ENCODE measurements around the gene SSTR3. TPM values are rescaled to one million over a fixed set of nuclear protein-coding genes. Genes with fewer than 3 reads are reported as not detected.

The SSTR3 gene
- total and polyA plus RNA-seq, 9 of the 15 experiments (the other 6 are each of a cell fraction or from before 2014, with no cell fraction given) = 0.03 TPM; not detected in 8

DNA sequence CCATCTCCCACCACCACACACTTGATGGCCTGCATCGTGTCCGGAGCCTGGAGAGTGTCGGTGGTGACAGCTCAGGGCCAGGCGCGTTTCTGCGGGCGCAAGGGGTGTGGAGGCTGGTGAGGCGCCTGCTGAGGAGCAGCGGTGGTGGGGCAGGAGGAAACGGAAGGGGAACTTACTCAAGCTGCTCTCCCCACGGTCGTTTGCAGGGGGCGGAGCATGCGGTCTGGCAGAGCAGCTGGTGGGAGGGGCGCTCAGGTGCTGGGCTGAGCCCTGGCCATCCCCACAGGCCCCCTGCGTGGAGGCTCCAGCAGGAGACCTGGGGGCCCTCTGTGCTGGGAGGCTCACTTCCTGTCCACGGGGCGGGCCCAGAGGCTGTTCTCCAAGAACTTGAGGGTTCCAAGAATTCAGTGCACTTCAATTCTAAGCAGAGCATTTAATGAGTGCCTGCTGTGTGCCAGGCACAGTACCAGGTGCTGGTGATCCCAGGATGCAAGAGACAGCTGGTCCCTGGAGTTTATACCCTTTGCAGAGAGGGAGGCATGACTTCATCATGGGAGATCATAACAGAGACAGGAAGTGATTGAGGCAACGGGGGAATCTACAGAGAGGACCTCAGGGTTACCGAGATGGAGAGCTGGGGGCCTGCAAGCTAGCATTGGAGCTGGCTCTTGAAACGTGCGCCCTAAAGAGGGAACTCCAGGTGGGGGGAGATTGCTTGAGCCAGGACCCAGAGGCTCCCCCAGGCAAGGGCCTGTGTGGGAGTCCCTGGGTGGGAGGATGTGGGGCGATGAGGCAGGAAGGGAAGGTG is 32.0 kb upstream of the SSTR3 start, which contains the start of gene RAC2 (continued):
- TF ChIP-seq, protein P1, sequence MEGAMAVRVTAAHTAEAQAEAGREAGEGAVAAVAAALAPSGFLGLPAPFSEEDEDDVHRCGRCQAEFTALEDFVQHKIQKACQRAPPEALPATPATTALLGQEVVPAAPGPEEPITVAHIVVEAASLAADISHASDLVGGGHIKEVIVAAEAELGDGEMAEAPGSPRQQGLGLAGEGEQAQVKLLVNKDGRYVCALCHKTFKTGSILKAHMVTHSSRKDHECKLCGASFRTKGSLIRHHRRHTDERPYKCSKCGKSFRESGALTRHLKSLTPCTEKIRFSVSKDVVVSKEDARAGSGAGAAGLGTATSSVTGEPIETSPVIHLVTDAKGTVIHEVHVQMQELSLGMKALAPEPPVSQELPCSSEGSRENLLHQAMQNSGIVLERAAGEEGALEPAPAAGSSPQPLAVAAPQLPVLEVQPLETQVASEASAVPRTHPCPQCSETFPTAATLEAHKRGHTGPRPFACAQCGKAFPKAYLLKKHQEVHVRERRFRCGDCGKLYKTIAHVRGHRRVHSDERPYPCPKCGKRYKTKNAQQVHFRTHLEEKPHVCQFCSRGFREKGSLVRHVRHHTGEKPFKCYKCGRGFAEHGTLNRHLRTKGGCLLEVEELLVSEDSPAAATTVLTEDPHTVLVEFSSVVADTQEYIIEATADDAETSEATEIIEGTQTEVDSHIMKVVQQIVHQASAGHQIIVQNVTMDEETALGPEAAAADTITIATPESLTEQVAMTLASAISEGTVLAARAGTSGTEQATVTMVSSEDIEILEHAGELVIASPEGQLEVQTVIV (CRISPR knock-in tag; IDR thresholded peaks at IDR 0.05; ENCODE audit: borderline replicate concordance) = no peak
- TF ChIP-seq GABPA (tag; conservative IDR thresholded peaks at IDR 0.05; ENCODE audit: low read depth) = peak; percentile 81
- peak; percentile 58 for TF ChIP-seq BHLHE40 (IDR thresholded peaks at IDR 0.05; ENCODE audit: low read length)
- TF ChIP-seq ETV5 (CRISPR knock-in tag; IDR thresholded peaks at IDR 0.05; ENCODE audit: low read depth) = peak; percentile 77
- TF ChIP-seq ZNF444 (CRISPR knock-in tag; IDR thresholded peaks at IDR 0.05) = no peak
- TF ChIP-seq ELF4 (CRISPR knock-in tag; IDR thresholded peaks at IDR 0.05) = no peak
- TF ChIP-seq PHB (CRISPR knock-in tag; IDR thresholded peaks at IDR 0.05) = no peak
- no peak for TF ChIP-seq ZNF143 (CRISPR knock-in tag; IDR thresholded peaks at IDR 0.05)
- TF ChIP-seq SP1 (CRISPR knock-in tag; IDR thresholded peaks at IDR 0.05) = no peak
- TF ChIP-seq PPARD (CRISPR knock-in tag; IDR thresholded peaks at IDR 0.05) = no peak
- TF ChIP-seq, protein P2, sequence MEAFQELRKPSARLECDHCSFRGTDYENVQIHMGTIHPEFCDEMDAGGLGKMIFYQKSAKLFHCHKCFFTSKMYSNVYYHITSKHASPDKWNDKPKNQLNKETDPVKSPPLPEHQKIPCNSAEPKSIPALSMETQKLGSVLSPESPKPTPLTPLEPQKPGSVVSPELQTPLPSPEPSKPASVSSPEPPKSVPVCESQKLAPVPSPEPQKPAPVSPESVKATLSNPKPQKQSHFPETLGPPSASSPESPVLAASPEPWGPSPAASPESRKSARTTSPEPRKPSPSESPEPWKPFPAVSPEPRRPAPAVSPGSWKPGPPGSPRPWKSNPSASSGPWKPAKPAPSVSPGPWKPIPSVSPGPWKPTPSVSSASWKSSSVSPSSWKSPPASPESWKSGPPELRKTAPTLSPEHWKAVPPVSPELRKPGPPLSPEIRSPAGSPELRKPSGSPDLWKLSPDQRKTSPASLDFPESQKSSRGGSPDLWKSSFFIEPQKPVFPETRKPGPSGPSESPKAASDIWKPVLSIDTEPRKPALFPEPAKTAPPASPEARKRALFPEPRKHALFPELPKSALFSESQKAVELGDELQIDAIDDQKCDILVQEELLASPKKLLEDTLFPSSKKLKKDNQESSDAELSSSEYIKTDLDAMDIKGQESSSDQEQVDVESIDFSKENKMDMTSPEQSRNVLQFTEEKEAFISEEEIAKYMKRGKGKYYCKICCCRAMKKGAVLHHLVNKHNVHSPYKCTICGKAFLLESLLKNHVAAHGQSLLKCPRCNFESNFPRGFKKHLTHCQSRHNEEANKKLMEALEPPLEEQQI (IDR thresholded peaks at IDR 0.05) = no peak
- TF ChIP-seq ARNT (IDR thresholded peaks at IDR 0.05) = no peak
- no peak for TF ChIP-seq U2AF1 (optimal IDR thresholded peaks at IDR 0.05; ENCODE audit: low read depth, low read length)
- no peak for TF ChIP-seq SIRT6 (IDR thresholded peaks at IDR 0.05; ENCODE audit: low read depth, low read length)
- TF ChIP-seq ZFP36 (IDR thresholded peaks at IDR 0.05; ENCODE audit: low read depth, low read length, partially characterized antibody) = no peak
- no peak for TF ChIP-seq ZNF146 (CRISPR knock-in tag; IDR thresholded peaks at IDR 0.05; ENCODE audit: unreplicated experiment)
- TF ChIP-seq MTF1 (CRISPR knock-in tag; IDR thresholded peaks at IDR 0.05; ENCODE audit: borderline replicate concordance) = no peak
- TF ChIP-seq HDAC8 (tag; IDR thresholded peaks at IDR 0.05) = no peak
- no peak for TF ChIP-seq PTTG1 (tag; IDR thresholded peaks at IDR 0.05; ENCODE audit: low read depth)
- no peak for TF ChIP-seq ZBTB8A (IDR thresholded peaks at IDR 0.05; ENCODE audit: partially characterized antibody)
- TF ChIP-seq NUFIP1 (IDR thresholded peaks at IDR 0.05; ENCODE audit: partially characterized antibody) = no peak
- no peak for TF ChIP-seq MYBL2 (IDR thresholded peaks at IDR 0.05; ENCODE audit: low read depth)
- no peak for TF ChIP-seq MYBL2 (CRISPR knock-in tag; IDR thresholded peaks at IDR 0.05; ENCODE audit: borderline replicate concordance)
- TF ChIP-seq, protein P3, sequence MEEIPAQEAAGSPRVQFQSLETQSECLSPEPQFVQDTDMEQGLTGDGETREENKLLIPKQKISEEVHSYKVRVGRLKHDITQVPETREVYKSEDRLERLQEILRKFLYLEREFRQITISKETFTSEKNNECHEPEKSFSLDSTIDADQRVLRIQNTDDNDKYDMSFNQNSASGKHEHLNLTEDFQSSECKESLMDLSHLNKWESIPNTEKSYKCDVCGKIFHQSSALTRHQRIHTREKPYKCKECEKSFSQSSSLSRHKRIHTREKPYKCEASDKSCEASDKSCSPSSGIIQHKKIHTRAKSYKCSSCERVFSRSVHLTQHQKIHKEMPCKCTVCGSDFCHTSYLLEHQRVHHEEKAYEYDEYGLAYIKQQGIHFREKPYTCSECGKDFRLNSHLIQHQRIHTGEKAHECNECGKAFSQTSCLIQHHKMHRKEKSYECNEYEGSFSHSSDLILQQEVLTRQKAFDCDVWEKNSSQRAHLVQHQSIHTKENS (CRISPR knock-in tag; IDR thresholded peaks at IDR 0.05) = no peak

All from K562 (cell line).